SW480 (cell line): Measurements from ENCODE around the gene RECQL5.
A peak's percentile ranks its signal among the peaks of the same experiment; 100 is the strongest.

ENCODE experiments used
- DNase-seq: peaks from one replicate; pipeline ENCODE4 v3.0.0-alpha.2; 2016; ENCODE audit warnings: low spot score

The RECQL5 gene

DNA sequence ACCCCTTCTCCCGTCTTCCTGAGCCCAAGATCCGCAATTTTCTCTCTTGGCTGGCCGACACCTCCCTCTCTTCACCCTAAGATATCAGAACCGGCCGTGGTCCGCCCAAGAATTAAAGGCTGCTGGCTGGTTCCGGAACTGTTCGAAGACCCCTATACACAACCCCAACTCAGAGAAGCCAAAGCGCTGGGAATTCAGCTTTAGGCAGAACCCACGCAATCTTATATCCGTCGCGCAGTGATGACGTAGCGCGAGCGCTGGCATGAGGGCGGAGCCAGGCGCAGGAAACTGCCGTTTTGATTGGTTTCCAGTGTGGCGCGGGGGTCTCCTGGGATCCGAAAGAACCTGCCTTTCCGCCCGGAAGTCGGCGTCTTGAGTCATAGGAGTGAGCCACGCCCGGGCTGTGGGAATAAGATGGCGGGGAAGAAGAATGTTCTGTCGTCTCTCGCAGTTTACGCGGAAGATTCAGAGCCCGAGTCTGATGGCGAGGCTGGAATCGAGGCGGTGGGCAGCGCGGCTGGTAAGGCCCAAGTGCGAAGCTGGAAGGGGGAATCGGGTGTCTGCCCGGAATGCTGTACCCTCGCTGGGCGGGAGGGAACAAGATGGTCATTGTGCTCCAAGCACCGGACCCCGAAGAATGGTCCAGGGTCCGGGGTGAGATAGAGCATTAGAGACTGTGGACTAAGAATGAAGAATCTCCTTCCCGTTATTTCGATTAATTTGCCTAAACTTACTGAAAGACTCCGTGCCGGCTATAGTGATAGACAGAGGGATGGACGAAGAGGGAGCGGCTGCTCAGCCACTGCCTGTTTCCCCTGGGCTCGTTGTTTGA, at the start of gene RECQL5, which contains the start of gene SAP30BP:
RECQL5 (minus strand) TSS at position 196 of the 832 bp plus-strand sequence. CDS start 597 bp downstream, outside the sequence.
SAP30BP (plus strand) TSS at position 380 of the 832 bp plus-strand sequence; CDS start at position 415, 35 bp downstream.
- peak; percentile 97 for DNase-seq

DNA sequence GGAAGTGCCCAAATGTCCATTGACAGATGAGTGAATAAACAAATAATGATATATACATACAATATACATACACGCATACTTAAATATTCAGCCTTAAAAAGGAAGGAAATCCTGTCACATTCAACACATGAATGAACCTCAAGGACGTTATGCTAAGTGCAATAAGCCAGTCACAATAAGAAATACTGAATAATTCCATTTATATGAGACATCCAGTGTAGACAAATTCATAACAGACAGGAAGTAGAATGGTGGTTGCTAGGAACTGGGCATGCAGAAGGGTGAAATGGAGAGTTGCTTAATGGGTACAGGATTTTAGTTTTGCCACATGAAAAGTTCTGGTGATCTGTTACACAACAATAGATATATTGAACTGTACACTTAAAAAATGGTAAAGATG, 45.5 kb upstream of the RECQL5 start:
- no peak for DNase-seq

DNA sequence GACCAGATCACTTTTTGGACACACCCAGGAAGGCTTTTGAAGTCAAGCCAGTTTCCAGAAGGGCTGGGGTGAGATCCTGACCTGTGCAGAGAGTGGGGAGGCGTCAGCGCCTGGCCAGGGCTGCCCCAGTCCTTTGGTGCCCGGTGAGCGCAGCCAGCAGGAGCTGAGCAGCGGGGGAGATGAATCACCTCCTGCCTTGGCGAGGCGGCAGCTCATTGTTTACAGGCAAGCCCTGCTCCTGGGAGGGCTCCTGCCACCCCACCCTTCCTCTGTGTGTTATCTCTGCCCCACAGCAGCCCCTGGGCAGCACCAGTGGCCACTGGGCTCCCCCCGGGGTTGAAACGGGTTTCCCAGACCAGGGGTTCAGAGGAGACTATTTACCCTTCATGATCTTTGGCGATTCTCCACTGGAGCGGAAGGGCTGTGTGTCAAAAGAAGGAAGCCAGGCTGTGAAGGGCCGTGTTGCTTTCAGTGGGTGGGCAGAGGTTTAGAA, 40.2 kb upstream of the RECQL5 start:
- DNase-seq = peak; percentile 89

GRCh38 chr17:75706042-75706728, 39.2 kb upstream of the RECQL5 start:
- DNase-seq = no peak

DNA sequence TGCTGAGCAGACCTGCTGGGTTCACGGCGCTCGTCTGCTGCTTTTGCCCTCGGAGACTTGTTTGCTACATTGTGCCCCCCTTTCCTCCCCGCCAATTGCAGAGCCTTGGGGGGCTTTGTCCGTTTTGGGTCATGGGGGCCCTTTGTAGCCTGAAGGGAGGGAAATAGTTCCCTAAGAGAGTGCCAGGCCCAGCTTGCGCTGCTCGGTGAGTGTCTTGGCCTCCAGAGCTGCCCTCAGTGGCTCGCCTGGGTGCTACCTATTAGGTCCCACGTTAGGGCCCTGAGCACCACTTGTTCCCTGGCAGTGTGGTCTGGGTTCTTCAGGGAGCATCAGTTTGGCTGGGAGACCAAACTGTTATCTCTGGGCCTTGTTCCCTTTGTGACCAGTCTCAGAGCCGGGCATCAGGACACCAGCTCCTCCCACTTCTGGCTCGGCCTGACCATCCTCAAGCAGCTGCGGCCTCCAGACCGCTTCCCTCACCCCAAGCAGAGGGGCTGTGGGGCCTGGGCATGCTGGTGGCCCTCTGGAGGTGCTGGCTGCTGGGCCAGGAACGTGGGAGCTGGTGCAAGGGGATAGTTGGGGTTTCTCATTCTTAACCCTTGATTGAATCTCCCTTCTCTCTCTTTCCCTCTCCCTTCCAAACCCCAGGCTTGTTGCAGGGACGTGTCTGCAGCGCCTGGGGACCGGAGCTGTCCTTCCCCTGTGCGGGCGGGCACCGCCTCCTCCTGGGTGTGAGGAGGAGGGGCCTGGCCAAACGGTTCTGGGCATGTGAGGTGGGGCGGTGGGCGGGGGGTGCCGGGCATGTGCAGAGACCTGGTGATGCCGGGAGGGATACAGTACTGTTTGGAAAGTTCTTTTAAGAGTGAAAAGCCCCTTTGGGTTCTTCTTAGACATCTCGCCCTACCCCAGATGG, 38.3 kb upstream of the RECQL5 start:
- DNase-seq = no peak

GRCh38 chr17:75703591-75703990, 36.6 kb upstream of the RECQL5 start:
- no peak for DNase-seq

DNA sequence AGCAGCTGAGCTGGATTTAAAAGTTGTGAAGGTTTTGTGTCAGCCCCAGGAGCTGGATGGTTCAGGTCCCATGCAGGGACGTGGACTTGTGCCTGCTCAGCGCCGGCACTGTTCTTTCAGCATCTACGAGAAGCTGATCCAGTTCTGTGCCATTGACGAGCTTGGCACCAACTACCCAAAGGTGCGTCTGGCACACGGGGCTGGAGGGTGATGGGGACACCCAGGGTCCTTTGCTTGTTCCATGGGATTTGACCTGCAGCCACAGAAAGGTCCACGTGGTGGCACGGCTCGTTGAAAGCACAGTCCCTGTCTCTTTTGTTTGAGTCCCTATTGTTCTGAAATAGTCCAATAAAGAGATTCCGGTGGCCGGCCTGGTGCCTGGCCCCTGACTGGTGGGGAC, 36.2 kb upstream of the RECQL5 start:
- DNase-seq = no peak

- no peak for DNase-seq
Measured at GRCh38 chr17:75701288-75701687, 34.3 kb upstream of the RECQL5 start.

DNA sequence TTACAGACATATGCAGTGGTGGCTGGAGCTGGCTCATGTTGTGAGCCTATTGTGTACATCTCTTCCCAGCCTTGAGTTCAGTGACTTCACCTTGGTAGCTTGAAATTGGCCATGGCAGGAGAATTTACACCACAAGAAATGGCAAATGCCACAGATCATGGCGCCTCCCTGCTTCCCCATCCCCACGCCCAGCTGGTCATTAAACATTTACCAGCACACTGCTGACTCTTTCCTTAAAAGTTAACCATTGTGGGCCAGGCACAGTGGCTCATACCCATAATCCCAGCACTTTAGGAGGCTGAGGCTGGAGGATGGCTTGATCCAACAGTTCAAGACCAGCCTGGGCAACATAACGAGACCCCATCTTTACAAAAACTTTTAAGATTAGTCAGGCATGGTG, 31.7 kb upstream of the RECQL5 start:
- DNase-seq = no peak

GRCh38 chr17:75697651-75698291, 30.8 kb upstream of the RECQL5 start:
- DNase-seq = peak; percentile 90

DNA sequence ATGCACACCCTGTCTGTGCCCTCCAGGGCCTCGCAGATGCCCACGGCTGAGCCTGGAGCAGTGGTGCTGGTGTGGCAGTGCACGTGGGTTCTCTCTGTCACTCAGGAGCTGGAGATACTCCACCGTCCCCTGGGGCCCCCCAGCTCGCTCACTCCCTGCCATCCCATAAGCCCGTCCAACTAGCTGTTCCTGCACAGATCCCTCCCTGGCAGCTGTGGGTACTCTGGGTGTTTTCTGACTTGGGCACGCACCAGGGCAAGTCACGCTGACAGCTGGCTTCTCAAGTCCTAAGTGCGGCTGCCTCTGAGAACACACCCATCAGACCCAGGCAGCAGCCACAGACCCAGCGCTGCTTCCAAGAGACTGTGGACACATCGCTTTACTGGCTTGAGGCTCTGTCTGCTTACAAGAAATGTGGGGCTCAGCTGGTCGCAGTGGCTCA, 28.9 kb upstream of the RECQL5 start:
- DNase-seq = no peak

DNA sequence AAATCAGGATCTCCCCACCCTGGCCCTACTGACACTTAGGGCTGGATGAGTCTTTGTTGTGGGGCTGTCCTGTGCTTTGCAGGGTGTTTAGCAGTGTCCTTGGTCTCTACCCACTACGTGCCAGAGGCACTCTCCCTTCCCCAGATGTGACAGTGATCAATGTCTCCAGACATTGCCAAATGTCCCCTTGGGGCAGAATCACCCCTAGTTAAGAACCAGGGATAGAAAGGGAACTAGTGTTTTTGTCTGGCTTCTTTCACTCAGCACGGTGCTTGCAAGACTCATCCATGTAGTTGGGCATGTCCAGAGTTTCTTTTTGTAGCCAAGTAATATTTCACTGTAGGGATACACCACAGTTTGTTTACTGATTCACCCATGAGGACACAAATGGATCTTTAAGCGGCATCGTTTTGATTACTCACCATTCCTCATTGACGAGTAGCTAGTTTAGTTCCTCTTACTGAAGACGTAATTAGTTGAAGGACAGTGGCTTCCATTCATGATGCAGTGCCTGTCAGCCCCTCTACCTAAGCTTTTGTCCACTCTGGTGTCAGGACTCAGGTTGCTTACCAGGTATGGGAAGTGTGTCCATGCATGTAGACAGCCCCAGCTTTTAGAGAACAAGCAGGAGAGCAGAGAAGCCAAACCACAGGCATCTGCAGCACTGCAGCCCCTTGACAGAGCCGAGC, 28.3 kb upstream of the RECQL5 start:
- peak; percentile 54 for DNase-seq

DNA sequence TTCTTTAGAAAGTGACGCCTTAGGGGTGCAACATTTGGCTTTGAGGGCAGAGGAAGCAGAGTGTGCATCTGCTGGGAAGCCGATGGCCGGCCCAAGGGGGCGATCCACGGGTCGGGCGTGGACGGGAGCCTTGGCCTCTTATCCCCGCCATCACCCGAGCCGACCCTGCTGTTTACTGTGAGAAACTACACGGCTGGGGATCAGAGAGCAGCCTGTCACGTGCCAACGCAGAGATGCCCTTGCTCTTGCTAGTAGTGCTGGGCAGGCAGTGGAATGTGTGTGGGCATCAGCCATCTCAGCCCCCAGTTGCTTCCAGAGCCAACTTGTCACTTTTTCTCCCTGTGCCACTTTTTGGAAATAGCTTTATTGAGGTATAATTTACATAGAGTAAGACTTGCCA, 27.6 kb upstream of the RECQL5 start:
- DNase-seq = peak; percentile 50

GRCh38 chr17:75693500-75694481, 26.8 kb upstream of the RECQL5 start:
- peak; percentile 92 for DNase-seq

- DNase-seq = no peak
Measured at GRCh38 chr17:75692976-75693375, 26.0 kb upstream of the RECQL5 start.

- peak; percentile 43 for DNase-seq
Measured at GRCh38 chr17:75691801-75692626, 25.1 kb upstream of the RECQL5 start.

DNA sequence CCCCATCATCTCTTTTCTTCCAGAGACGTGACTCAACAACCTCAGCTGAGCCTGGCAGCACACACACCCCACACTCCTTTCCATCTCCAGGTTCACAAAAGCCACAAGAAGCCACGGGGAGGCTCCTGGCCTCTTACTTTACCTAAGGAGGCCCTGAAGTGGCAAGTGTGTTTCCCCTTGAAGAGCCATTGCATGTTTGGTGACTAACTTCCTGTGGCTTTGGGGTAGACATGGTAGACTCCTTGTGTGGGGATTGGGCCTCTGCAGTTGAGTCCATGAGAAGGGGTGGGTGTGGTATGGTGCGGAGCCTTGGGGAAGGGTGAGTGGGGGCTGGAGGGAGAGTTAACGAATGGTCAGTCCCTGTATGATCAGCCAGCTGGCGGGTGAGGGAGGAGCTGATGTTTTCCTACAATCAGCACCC, 24.4 kb upstream of the RECQL5 start:
- DNase-seq = peak; percentile 67

- DNase-seq = peak; percentile 48
Measured at GRCh38 chr17:75689441-75689873, 22.5 kb upstream of the RECQL5 start.
